Measurements from ENCODE around the gene EDRF1.

- TF ChIP-seq CTCF (IDR thresholded peaks at IDR 0.05) = no peak
- no peak for TF ChIP-seq POLR2A (IDR thresholded peaks at IDR 0.05)
These were observed 48.8 kb downstream of the EDRF1 start for GRCh38 chr10:125768219-125768855.

Data from esophagus squamous epithelium (tissue), 4 donors.